ENCODE results near the gene CEBPG.

The CEBPG gene

DNA sequence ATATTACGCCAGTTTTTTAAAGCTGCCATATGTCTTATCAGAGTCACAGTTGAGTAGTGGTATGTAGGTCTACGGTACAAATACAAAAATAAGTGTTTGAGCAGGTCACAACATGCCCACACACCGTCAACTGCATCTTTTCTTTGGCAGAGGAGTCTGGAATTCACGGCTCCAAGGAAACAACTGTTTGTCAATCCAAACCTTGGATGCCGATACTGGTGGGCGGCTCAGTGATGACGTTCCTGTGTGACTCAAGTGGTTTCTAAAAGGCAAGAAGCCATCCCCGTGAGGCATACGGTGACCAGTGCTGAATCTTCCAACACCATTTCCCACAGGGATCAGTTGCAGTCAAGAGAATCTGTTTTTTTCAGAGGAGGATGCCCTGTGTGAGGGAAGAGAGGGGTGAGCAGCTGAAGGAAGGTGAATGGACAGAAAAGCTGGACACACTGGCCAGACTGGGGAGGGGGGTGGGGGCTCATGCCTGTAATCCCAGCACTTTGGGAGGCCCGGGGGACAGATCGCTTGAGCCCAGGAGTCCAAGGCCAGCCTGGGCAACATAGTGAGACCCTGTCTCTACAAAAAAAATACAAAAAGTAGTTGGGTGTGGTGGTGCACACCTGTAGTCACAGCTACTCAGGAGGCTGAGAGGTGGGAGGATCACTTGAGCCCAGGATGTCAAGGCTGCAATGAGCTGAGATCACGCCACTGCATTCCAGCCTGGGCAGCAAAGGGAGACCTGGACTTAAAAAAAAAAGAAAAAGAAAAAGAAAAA lies 22.8 kb upstream of the CEBPG start:
- DNase-seq (ENCODE audit: low read depth in 2 of 2): no peak

DNA sequence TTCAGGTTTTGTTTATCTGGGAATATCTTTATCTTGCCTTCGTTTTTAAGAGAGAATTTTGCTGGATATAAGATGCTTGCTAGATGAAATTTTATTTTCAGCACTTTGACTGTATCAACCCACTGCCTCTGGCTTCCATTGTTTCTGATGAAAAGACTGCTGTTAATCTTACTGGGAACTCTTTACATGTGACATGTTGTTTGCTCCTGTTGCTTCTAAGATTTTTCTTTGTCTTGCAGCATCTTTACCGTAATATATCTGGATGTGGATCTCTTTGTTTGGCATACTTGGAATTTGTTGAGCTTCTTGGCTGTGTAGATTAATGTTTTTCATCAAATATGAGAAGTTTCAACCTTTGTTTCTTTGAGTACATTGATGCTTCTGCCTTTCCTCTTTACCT lies 18.0 kb upstream of the CEBPG start:
- no peak for DNase-seq (ENCODE audit: low read depth in 2 of 2)

DNA sequence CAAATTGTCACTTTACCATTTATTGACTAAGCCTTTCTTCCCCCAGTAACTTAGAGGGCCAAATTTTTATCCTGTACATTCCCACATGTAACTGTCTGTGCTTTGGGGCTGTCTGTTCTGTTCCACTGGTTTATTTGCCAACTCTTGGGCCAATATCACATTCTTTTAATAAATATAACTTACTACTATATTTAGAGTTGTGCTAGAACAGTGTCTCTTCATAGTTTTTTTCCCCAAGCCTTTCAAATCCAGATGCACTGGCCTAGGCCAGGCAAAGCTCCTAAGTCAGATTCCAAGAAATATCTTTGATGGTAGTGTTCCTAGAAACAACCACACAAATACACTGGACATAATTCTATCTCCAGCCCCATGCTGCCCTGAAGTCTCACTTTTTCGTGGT lies 16.0 kb upstream of the CEBPG start:
- no peak for DNase-seq (ENCODE audit: low read depth in 2 of 2)

DNA sequence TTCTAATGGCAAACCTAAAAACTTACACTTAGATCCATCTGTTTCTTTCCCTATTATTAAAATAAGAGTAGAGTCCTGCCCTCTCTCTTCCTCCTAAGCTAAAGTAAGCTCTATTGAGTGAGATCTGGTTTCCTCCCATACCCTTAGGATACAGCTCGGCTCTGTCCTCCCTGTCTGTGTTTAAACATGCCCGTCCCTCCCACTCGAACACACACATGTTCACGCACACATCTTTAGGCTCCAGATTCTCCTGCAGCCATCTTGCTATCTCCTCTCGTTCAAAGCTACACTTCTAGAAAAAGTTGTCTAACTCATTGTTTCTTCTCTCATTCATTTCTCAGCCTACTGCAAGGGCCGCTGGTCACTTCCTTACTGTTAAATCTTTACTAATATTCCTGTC lies 15.1 kb upstream of the CEBPG start:
- DNase-seq (ENCODE audit: low read depth in 2 of 2): no peak

DNA sequence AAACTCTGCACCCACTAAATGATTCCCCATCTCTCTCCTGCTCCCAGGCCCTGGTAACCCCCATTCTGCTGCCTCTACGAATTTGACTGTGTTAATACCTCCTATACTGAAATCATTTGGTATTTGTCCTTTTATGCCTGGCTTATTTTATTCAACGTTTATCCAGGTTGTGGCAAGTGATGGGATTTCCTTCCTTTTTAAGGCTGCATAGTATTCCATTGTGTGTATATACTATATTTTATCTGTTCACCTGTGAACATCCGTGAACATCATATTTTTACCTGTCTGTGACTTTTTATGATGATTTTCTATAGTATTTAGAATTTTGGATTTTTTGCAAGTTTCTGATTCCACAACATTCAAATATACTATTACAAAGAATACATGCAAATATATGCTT lies 13.9 kb upstream of the CEBPG start:
- DNase-seq (ENCODE audit: low read depth in 2 of 2): no peak

DNA sequence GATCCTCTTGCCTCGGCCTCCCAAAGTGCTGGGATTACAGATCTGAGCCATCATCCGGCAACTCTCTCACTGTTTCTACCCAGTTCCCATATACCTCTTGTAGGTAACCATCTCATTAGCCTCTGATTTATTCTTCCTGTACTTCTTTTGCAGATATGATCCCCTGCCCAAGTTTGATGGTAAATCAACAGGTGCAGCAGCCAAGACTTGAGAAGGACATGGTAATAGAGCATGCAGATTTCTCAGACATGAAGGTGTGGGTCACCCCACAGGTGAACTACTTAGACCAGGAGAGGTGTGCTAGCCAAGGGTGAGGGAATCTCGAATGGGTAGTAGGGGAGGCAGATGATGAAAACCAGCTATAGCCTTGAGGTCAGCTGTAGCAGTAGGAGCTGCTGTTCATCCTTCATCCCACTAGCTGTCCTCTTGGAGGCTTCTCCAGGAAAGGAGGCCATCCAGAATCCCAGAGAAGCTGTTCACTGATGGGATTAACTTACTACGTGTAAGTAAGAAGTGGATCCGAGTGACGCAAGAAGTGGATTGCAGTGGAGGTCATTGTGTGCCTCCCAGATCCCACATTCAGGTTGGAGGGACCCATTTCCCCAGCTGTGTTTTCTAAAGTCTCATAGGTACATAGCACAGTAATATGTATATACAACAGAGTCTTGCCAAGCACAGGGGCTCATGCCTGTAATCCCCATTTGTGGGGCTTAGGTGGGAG lies 10.8 kb upstream of the CEBPG start:
- DNase-seq (ENCODE audit: low read depth in 2 of 2): no peak

DNA sequence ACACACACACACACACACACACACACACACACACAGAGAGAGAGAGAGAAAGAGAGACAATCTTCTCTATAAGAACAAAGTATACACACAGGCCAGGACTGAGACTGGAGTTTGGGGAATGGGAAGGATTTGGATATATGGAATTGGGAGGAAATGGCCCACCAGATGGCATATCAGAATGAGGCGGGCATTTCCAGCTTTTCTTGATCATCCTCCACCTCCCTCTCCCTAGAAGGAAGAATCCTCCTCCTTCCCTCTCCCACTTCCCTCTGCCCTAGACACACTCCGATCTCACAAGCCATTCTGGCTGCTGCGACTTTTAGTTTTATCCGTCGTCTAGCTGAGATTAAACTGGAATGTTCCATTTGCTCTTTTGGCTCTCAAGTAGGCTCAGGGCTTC lies 10.0 kb upstream of the CEBPG start:
- no peak for DNase-seq (ENCODE audit: low read depth in 2 of 2)

DNA sequence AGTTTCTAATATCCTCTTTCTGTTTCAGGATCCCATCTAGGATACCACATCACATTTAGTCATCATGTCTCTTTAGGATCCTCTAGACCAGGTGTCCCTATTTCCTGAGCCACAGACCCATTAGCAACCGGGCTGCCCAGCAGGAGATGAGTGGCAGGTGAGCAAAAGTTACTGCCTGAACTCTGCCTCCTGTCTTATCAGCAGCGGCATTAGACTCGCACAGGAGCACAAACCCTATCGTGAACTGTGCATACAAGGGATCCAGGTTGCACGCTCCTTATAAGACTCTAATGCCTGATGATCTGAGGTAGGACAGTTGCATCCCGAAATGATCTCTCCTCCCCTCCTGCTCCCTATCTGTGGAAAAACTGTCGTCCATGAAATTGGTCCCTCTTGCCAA lies 7.8 kb upstream of the CEBPG start:
- no peak for DNase-seq (ENCODE audit: low read depth in 2 of 2)

DNA sequence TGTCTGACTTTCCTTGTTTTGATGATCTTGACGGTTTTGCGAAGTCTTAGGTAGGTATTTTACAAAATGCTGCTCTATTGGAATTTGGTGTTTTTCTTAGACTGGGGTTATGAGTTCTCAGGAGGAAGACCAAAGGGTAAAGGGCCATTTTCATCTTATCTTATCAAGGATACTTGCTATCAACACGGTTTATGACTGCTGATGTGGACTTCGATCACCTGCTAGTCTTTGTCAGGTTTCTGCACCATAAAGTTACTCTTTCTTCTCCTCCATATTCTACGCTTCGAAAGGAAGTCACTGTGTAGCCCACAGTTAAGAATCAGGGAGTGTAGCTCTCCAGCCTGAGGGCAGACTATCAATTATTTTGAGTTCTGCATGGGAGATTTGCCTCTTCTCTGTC lies 7.4 kb upstream of the CEBPG start:
- no peak for DNase-seq (ENCODE audit: low read depth in 2 of 2)

DNA sequence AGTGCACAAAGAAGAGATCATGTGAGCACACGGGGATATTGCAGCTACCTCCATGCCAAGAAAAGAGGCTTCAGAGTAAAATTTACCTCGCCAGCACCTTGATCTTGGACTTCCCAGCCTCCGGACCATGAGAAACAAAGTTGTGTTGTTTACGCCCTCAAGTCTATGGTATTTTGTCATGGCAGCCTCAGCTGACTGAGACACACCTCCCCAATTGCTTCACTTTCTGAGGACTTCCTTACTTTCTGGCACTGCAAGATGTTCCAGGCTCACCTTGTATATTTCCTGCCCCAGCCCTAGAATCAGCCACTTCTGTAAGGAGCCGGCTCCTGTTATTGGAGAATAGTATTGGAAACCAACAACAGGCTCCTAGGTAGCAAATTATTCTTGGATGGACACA lies 6.6 kb upstream of the CEBPG start:
- no peak for DNase-seq (ENCODE audit: low read depth in 2 of 2)

DNA sequence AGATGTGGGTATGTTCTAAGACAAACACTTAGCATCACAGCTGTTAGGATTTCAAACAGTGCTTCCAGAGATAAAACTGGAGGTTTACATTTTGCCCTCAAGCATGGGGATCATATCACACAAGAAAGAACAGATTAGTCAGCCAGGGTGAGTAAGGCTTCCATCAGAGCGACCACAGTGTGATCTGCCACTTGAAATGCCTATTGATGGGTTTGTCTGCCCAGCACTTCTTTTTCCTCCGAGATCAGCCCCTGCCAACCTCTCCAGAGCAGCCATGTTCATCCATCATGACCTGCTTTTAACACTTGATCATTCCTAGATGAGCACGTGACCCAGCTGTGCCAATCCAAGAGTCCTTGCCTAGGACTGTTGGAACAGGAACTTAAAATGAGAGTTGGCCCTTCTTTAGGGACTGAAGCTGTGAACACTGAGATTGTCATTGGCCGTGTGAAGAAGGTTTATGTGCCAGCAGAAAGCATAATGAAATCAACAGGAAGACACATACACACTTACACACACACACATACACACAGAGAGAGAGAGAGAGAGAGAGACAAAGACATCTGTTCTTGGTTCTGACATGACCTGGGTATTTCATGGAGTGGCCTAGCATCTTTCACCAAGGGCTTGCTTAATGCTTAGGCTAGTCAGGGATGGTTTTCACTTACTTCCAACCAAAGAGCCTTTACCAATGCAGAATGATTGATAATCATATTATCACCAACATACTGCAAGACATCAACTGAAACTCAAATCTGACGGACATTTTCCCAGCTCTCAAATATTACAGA lies 5.2 kb upstream of the CEBPG start:
- DNase-seq (ENCODE audit: low read depth in 2 of 2): no peak

DNA sequence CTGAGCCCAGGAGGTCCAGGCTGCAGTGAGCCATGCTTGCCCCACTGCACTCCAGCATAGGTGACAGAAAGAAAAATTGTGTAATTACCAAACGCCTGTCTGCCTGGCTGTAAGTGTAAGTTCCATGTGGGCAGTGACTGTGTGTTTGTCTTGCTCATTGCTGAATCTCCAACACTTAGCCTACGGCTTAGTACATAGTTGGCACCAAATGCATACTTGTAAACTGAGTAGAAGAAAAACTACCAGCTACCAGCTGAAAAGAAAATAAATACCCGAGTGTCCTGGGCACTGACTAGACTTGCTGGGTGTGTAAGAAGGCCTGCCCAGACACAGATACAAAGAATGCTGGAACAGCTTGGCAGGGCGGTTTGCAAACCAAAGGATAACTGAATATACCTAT lies 2.7 kb upstream of the CEBPG start:
- no peak for DNase-seq (ENCODE audit: low read depth in 2 of 2)

DNA sequence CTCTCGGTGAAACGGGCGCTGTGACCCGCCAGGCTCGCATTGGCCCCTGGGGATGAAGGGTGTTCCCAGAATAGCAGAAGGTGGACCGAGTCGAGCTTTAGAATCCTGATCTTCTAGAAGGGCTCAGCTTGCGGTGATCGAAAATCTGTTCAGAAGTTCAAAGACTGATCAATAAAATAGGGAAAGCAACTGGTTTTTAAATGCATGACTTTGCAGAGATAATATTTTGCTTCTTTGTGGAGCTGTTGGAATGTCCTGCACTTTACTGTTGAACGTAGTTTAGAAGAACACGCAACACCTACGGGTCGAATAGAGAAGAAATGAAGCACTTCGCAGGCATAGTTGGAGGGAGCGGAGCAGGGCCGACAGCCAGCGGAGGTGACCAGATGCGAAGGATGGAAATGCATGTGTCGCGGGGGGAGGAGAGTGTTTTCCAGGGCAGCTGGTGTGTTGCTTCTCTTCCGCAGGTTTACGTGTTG lies 766 bp downstream of the CEBPG start:
- DNase-seq (ENCODE audit: low read depth in 2 of 2): no peak

DNA sequence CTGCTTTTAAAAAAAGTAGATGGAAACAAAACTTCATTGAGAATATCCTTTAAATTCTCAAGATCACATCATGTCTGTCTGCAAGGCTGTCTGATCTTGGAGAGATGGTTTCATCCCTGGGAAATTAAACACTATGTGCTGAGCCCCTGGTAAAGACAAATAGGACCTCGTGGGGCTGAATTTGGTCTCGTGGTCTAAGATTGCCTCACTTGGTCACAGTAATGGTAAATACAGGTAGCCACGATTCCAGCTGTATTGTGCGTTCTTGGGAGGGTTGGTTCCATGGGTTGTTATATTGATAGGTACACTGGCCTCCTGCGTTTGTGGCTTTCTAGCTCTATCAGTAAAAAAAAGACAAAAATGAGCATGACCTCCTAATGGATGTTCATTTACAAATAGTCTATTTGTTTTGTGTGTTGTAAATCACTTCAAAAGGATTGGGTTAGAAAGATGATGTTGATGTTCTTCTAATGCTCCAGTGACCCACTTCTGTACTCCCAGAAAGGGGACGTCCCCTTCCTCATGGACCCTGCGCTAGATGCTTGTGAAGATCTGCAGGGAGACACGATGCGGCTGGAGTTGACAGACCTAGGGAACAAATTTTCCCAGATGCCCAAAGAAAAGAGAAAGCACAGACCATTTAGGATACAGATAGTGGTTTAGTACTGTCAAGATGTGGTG lies 1.8 kb downstream of the CEBPG start:
- DNase-seq (ENCODE audit: low read depth in 2 of 2): no peak

DNA sequence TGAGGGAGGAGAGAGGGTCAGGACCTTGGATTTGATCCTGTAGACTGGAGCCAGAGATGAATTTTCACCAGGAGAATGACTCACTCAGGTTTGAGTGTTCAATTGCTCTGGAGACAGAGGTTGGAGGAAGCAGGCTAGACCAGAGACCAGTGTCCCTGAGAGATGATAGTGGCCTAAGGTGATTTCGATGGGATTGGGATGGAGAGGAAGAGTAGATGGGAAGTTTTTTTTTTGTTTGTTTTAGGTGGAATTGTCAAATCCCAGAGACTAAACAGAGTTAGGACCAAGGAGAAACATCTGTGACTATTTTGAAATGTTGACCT lies 2.3 kb downstream of the CEBPG start:
- no peak for DNase-seq (ENCODE audit: low read depth in 2 of 2)

DNA sequence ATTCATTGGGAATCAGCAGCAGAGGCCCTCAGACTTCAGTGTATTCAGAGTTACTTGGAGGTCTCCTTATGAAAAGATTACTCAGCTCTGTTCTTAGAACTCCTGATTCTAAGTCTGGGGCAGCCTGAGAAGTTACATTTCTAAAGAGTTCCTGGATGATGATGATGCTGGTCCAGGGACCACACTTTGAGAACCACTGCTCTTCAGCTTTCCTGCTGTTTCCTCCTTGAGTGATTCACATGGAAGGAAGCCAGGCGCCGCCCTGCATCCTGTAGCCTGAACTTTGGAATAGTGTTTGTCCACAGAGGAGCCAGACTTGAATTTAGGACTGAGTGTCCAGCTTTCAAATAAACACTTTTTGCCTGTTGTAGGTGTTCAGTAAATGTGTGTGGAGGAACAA lies 2.9 kb downstream of the CEBPG start:
- no peak for DNase-seq (ENCODE audit: low read depth in 2 of 2)

DNA sequence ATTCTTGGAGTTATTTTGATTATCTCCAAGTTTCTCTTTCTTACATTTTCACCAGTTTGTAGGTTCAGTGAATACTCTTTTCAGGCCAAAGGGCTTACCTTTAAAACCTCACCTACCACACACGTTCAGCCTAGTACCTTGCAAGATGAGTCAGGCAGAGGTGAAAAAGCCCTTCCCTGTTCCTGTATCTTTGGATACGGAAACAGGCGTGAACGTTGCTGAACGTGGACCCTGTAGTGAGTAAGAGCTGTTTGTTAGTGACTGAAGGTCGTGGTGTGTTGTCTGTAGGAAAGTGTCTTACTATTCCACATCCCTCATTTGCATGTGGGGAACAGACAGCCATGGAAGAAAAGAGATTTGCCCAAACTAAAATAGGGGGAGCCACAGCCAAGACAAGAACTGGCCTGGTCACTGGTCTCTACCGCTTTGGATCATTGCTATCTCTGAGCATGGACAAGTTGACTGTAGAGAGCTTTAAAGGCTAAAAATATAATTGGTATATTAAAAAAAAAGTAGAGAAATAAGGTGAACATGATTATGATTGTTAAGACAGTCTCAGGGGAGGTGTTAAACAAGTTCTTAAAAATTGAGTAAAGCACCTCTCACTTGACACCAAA lies 3.5 kb downstream of the CEBPG start:
- no peak for DNase-seq (ENCODE audit: low read depth in 2 of 2)

DNA sequence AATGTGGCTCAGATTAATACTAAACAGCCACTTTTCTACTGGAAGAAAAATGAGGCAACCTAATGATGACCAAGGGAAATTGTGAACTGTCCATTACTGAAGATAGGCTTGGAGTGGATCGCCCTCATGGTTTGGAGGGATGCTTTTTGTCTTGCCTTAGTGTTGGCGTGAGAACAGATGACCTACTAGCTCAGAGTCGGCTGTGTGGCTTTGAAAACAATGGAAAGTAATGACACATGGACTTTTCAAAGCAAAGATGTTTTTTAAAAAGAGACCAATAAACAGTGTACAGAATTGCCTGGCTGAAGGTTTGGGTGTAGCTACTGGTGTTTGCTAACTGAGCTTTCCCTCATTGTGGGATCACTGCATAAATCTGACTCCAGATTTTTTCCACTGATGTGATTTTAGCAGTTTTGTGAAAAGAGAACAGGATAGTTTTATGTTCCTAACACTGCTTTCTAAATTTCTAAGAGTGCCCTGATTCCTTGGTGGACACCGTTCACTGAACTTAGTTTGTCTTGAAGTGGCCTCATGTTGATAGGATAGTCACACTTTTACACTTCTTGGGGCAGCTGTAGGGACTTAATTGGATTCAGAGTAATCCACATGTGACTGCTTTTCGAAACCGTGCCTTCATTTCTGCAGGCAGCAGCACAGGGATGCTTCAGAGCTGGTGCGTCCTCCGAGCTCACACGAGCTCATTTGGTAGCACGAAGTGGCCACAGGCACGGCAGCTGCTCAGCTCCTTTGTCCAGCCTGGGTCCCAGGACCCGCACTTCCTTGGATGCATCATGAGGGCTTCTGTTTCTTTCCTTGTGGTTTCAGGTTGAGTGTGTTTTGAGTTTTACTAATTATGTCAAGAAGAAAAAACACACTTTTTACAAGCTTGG lies 4.3 kb downstream of the CEBPG start:
- no peak for DNase-seq (ENCODE audit: low read depth in 2 of 2)

DNA sequence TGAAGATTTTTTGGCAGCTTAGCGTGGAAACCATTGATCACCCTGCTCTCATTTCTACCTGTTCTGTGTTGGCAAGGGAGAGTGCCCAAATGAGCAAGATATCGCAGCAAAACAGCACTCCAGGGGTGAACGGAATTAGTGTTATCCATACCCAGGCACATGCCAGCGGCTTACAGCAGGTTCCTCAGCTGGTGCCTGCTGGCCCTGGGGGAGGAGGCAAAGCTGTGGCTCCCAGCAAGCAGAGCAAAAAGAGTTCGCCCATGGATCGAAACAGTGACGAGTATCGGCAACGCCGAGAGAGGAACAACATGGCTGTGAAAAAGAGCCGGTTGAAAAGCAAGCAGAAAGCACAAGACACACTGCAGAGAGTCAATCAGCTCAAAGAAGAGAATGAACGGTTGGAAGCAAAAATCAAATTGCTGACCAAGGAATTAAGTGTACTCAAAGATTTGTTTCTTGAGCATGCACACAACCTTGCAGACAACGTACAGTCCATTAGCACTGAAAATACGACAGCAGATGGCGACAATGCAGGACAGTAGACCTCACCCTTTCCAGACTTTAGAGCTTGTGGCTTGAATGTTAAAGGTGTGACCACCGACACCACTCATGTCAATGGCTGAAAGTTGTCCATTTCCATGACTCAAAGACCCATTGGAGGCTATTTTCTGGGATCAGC lies 5.8 kb downstream of the CEBPG start:
- DNase-seq (ENCODE audit: low read depth in 2 of 2): no peak

DNA sequence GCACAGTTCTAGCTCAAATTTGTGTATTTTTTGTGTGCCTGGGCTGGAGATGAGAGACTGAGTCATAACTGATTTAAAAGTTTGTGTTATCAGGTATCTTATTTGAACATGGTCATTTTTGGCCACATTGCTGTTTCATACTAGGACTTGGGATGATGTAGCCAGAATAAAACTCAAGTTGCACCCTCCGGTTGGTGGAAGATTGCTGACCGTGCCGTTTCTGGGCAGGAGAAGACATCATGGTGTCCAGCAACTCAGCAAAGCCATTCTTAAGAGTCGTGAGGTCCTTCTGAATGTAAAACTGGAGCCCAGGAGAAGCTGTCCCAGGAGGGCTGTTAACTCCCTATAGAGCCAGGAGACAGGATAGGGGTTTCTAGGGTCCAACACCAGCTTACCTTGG lies 7.6 kb downstream of the CEBPG start:
- no peak for DNase-seq (ENCODE audit: low read depth in 2 of 2)
